Hepatocyte (in vitro differentiated cells): ENCODE data around the gene TMC8.

Experiments used
- EZH2phosphoT487 ChIP-seq: fragments of 200-600 bp; sonication (generic); IDR thresholded peaks from one replicate; pipeline ENCODE4 v1.6.1; 2018; ENCODE audit warnings: antibody characterized with exemption, mild to moderate bottlenecking, low read depth, moderate library complexity; ENCODE audit not compliant: unreplicated experiment, severe bottlenecking
- TF ChIP-seq, protein P1 (sequence below): fragments of 200-600 bp; sonication (generic); IDR thresholded peaks from 2 replicates; pipeline ENCODE4 v1.5.1; 2016; ENCODE audit warnings: antibody characterized with exemption, mild to moderate bottlenecking; ENCODE audit not compliant: poor library complexity

DNA sequence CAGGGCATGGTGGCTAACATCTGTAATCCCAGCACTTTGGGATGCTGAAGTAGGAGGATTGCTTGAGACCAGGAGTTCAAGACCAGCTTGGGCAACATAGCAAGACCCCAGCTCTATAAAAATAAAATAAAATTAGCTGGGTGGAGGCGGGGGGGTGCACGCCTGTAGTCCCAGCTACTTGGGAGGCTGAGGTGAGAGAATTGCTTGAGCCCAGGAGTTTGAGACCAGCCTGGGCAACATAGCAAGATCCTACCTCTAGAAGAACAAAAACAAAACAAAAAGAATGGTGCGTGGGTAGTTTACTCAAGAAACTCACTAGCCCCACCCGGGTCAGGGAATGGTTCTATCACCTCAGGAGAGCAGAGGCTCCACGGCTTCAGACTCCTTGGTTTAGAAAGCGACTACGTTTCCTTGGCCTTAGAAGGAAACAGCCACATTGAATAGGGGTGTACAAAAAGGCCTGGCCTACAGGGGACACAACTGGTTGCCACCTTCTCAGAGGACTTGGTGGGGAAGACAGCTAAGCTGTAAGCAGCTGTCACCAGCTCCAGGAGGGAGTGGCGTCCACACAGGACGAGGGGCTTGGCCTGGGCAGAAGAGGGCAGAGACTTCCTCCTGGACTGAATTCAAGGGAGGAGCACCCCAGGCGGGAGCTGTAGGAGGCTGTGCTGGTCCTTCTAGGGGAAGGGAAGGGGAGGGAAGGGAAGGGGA lies 55.6 kb downstream of the TMC8 start:
- TF ChIP-seq EZH2phosphoT487, result no peak
- TF ChIP-seq, protein P1, sequence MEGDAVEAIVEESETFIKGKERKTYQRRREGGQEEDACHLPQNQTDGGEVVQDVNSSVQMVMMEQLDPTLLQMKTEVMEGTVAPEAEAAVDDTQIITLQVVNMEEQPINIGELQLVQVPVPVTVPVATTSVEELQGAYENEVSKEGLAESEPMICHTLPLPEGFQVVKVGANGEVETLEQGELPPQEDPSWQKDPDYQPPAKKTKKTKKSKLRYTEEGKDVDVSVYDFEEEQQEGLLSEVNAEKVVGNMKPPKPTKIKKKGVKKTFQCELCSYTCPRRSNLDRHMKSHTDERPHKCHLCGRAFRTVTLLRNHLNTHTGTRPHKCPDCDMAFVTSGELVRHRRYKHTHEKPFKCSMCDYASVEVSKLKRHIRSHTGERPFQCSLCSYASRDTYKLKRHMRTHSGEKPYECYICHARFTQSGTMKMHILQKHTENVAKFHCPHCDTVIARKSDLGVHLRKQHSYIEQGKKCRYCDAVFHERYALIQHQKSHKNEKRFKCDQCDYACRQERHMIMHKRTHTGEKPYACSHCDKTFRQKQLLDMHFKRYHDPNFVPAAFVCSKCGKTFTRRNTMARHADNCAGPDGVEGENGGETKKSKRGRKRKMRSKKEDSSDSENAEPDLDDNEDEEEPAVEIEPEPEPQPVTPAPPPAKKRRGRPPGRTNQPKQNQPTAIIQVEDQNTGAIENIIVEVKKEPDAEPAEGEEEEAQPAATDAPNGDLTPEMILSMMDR, result no peak
